ENCODE results near the gene OTOGL. TPM values are rescaled to one million over a fixed set of nuclear protein-coding genes. Genes with fewer than 3 reads are reported as not detected.

OTOGL gene
- total and polyA plus RNA-seq, 10 donors, result 0.09 to 0.88 (median 0.23) TPM; not detected in 1

- intact Hi-C loops (cut with DNase I; ENCODE audit: low total_unique reads), result no loop called here
- TF ChIP-seq POLR2A (IDR thresholded peaks at IDR 0.05) (no peak), CTCF (IDR thresholded peaks at IDR 0.05 in 8 of 11, conservative IDR thresholded peaks at IDR 0.05 in 3 of 11) (no peak), POLR2AphosphoS5 (IDR thresholded peaks at IDR 0.05) (no peak)
- no peak overlapping the region for H3K4me3 ChIP-seq
- no peaks in the 10 kb centered on the region for H3K36me3 ChIP-seq
- no peak for DNase-seq
- 31 to 76% (median 62%) methylated on average over 2 of the region's 2 CpGs for WGBS, 5 donors
- no peaks in the 10 kb centered on the region for H3K9me3 ChIP-seq
- no peaks in the 10 kb centered on the region for H3K4me1 ChIP-seq
- no peak overlapping the region for H3K27ac ChIP-seq
- H3K27me3 ChIP-seq (replicated peaks in 1 of 7), result no peaks in the 10 kb centered on the region
Observed at GRCh38 chr12:80321653-80322052, 222.3 kb downstream of the OTOGL start.

DNA sequence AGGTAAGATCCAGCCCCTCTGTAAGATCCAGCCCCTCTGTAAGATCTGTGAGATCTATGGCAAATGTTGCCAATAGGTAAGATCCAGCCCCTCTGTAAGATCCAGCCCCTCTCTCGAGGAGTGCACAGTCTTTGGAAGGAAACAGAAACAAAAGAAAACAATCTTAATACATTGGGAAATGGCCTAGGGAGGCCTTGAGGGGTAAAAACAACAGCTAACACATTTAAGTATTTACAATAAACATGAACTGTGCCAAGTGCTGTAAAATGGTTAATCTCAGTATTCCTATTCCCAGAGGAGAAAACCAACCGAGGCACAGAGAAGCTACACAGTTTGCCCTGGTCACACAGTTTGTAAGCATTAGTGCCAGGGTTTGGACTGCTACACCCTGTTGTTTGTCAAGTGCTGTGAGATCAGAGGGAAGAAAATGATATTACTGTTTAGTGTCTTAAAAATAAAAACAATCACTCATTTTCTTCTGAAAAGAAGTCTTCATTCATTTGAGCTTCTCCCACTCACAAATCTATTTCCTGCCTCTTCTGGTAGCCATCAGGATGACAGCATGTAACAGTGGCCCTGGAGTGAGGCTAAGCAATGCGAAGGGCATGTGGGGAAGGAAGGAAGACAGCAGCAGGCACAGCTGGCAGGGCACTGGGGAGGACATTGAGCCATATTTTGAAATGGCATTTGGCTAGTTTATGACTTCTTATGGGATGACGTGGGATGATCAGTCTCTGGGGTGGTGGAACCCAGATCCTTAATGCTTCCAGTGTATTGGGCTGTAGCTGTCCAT, 226.0 kb downstream of the OTOGL start:
- Histone ChIP-seq H3K4me1 (no peaks in the 10 kb centered on the region), H3K27me3 (replicated peaks in 1 of 7) (no peaks in the 10 kb centered on the region), H3K9me3 (no peaks in the 10 kb centered on the region), H3K4me3 (no peak overlapping the region), H3K36me3 (no peaks in the 10 kb centered on the region), H3K27ac (no peak overlapping the region)
- 50 to 65% (median 55%) methylated on average over 4 of the region's 4 CpGs for WGBS, 5 donors
- intact Hi-C loops (cut with DNase I; ENCODE audit: low total_unique reads), result no loop called here
- DNase-seq, result no peak
- TF ChIP-seq CTCF (IDR thresholded peaks at IDR 0.05 in 8 of 11, conservative IDR thresholded peaks at IDR 0.05 in 3 of 11), result no peak
- TF ChIP-seq POLR2A (IDR thresholded peaks at IDR 0.05), result no peak
- no peak for TF ChIP-seq POLR2AphosphoS5 (IDR thresholded peaks at IDR 0.05)

GRCh38 chr12:80332827-80333226, 233.5 kb downstream of the OTOGL start:
- DNase-seq, result no peak
- Histone ChIP-seq H3K27ac (no peak overlapping the region), H3K27me3 (replicated peaks in 1 of 7) (no peaks in the 10 kb centered on the region), H3K4me3 (no peak overlapping the region), H3K9me3 (no peaks in the 10 kb centered on the region), H3K36me3 (no peaks in the 10 kb centered on the region), H3K4me1 (no peaks in the 10 kb centered on the region)
- intact Hi-C loops (cut with DNase I; ENCODE audit: low total_unique reads), result no loop called here
- TF ChIP-seq POLR2A (IDR thresholded peaks at IDR 0.05), result no peak
- no peak for TF ChIP-seq CTCF (IDR thresholded peaks at IDR 0.05 in 8 of 11, conservative IDR thresholded peaks at IDR 0.05 in 3 of 11)
- TF ChIP-seq POLR2AphosphoS5 (IDR thresholded peaks at IDR 0.05), result no peak
- 77 to 91% (median 88%) methylated on average over 1 of the region's 1 CpG for WGBS, 5 donors

DNA sequence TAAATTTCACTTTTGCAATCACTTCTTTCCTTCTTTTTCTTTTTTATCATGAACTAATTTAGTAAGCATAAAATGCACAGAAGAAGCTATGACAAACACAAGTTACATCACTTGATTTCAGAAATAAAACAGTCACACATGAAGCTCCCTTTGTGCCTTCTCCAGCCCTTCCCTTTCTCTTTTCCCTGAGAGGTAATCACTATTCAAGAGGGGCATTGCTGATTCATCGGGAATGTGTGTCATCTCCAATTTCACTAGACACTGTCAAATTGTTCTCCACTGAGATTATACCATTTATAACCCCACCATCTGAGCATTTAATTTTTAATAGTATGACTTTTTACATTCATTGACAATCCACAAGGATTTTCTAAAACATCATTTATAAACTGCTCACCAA, 253.1 kb downstream of the OTOGL start:
- no peaks in the 10 kb centered on the region for H3K4me1 ChIP-seq
- 86 to 95% (median 93%) methylated on average over 1 of the region's 1 CpG for WGBS, 5 donors
- no peak overlapping the region for H3K4me3 ChIP-seq
- TF ChIP-seq CTCF (IDR thresholded peaks at IDR 0.05 in 8 of 11, conservative IDR thresholded peaks at IDR 0.05 in 3 of 11), result no peak
- no peak for TF ChIP-seq POLR2A (IDR thresholded peaks at IDR 0.05)
- no peak for TF ChIP-seq POLR2AphosphoS5 (IDR thresholded peaks at IDR 0.05)
- no peaks in the 10 kb centered on the region for H3K27me3 ChIP-seq (replicated peaks in 1 of 7)
- no peak for DNase-seq
- no peaks in the 10 kb centered on the region for H3K36me3 ChIP-seq
- peaks cover 0 to 4% (median 0%) of the 10 kb centered on the region in 8 donors for H3K9me3 ChIP-seq
- intact Hi-C loops (cut with DNase I; ENCODE audit: low total_unique reads), result no loop called here
- H3K27ac ChIP-seq, result no peak overlapping the region
